T1000 (cell line): ENCODE data around the gene SH3TC1.

ENCODE experiments used
- DNase-seq: peaks from one replicate; lab custom pipeline; 2025; ENCODE audit warnings: mixed read lengths; lab: John Stamatoyannopoulos, UW

SH3TC1 gene

GRCh38 chr4:8163436-8164193, 35.5 kb upstream of the SH3TC1 start:
- no peak for DNase-seq

GRCh38 chr4:8164194-8164565, 34.9 kb upstream of the SH3TC1 start:
- DNase-seq, result no peak

GRCh38 chr4:8164687-8165086, 34.4 kb upstream of the SH3TC1 start:
- DNase-seq, result no peak

DNA sequence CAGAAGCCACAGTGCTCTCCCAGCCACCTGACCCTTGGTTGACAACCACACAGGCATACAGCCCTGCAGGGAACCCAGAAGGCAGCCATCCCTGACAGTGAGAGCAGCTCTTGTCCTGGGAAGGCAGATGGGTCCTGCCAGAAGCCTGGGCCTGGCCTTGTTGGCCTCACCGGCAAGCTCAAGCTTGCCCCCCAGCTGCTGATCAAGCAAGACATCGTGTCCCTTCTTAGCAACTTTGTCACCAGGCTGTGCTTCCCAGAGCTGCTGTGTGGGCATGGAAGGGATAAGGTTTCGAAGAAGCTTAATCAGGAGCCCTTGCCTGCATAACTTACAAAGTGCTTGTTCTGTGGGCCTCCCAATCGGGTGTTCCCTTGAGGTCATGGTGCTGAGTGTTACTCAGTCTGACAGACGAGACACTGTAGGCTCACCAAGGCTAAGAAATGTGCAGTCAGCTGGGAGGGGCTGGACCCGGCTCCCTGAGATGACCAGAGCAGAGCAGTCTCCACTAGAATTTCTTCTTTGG, 33.7 kb upstream of the SH3TC1 start:
- DNase-seq, result no peak

DNA sequence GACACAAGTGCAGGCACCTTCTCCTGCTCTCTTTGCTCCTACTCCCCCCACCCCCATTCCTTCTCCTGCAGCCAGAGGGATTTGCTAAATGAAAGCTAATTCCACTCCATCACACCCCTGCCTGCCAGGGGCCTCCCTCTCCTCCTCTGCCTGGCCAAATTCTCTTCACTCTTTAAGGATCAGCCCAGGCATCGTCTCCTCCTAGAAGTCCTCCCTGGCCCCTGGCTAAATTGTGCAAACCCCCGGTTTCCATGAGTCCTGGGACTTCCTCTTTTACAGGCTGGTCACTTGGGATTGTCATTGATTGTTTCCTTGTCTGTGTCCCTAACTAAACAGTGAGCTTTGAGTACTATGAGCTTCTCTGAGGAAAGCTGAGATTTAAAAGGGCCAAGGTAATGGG, 31.8 kb upstream of the SH3TC1 start:
- DNase-seq, result no peak

- DNase-seq, result no peak
Measured at GRCh38 chr4:8167815-8168214, 31.3 kb upstream of the SH3TC1 start.

DNA sequence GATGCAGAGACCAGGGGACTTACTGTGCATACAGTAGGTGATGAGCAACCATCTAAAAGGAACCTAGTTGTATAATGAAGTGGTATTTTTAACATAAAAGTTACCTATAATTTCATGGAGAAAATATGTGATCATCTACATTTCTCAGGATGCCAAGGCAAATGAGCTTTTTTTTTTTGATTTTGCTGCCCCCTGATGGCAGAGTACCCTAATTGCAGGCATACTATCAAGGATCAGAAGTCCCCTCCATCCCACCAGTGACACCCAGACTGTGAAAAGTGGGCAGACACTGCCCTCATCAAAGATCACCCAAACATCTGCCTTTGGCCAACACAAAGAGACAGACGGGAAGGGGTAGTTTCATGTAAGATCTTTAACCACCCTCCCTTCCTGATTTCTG, 30.9 kb upstream of the SH3TC1 start:
- no peak for DNase-seq

- no peak for DNase-seq
Measured at GRCh38 chr4:8168832-8169598, 30.1 kb upstream of the SH3TC1 start.

DNA sequence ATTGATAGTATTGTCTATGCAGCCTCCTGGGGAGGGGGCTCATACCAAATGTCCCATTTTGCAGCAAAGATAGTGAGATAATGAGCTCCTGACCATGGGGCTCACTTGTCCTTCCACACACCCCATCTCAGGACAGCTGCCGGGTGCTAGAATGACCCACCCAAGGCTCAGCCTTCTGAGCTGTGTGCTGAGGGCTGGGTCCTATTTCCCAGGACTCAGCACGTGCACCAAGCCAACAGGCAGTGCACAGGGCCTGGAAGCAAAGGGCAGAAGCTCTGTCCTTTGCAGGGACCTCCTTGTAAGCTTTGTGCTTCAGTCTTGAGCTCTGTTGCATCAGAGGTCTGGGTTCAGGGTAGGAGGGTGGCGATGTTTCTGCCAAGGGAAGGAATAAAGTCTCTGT, 29.3 kb upstream of the SH3TC1 start:
- DNase-seq, result no peak

- DNase-seq, result no peak
Measured at GRCh38 chr4:8170341-8170740, 28.7 kb upstream of the SH3TC1 start.

DNA sequence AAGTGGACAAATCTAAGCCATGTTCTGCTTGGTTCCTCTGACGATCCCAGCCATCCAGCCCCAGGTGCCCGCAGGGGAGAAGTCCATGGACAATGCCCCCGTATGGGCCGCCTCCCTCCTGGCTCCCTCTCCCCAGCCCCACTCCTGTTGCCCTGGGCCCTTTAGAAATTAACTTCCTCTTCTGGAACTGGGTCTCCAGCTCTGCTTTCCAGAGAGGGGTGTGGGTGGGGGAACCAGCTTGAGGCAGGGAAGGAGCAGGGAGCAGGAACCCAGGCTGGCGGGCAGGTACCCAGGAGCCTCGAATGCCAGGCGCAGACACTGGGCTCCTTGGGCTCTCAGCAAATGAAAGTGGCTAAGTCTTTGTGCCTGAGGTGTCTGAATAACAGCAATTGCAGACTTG, 27.8 kb upstream of the SH3TC1 start:
- DNase-seq, result no peak

DNA sequence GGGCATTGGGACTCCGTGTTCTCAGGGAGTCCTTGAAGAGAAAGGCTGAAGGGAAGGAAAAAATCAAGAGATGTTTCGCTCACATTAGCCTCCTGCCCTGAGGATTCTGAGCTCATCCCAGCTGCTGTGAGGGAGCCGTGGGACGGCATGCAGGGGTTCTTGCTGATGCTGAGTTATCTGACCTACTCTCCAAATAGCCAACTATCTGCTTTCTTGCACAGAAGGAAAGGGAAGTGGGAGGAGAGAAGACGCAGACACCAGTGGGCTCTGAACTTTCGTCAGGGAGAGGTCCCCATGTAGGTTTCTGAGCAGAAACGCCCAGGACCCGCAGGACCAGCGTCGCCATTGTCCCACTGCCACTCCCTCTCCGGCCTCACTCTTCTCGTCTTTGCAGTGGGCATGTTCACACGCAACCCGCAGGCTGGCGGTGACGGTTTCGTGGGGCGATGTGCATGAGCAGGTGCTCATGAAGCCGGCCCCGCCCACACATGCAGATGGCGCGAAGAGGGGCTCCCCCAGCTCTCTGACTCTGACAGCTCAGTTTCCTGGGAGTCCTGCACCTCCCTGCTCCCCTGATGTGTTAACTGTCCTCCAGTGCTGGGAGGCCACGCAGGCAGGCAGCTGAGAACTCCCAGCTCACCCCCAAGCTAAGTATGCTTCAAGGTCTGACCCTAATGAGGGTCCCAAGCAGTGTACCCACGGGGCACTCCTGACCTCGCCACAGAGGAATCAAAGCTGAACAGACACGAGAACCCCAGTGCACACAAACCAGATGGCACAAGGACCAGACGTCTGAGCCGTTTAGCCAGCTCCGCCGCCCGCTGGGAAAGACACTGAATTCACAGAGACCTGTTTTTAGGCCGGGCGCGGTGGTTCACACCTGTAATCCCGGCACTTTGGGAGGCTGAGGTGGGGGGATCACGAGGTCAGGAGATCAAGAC, 26.8 kb upstream of the SH3TC1 start:
- DNase-seq, result no peak

DNA sequence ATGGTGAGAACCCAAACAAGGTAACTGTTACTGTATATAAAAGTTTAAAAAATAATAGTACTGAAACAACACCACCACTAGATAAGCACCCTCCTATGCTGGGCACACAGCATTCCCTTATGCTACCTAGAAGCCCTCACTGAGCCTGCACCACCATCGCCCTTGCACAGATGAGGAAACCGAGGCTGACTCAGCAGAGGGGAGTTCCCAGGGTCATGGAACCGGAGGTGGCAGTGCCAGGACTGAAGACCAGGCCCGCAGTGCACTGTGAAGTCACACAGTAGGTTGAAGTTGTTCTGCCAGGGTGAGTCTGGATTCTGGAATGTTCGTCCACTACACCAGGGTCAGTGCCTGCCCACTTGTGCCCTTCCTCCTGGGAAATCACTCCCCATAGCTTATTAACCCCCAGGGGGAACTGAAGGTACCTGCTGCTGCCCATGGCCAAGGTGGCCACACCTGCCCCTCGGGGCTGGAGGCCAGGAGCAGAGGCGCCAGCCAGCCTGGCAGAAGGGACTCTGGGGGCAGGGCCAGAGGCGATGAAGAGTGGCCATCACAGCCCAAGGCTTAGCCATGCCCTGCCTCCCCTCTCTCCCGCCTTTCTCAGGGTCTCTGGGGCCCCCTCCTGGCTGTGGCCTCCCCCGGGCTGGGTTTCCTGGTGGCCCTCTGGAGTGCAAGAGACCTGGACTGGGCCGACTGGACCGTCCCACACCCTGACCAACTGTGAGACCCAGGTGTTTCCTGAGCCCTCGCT, 25.4 kb upstream of the SH3TC1 start:
- DNase-seq, result no peak

GRCh38 chr4:8174970-8175369, 24.1 kb upstream of the SH3TC1 start:
- no peak for DNase-seq

- DNase-seq, result no peak
Measured at GRCh38 chr4:8175686-8176085, 23.4 kb upstream of the SH3TC1 start.

DNA sequence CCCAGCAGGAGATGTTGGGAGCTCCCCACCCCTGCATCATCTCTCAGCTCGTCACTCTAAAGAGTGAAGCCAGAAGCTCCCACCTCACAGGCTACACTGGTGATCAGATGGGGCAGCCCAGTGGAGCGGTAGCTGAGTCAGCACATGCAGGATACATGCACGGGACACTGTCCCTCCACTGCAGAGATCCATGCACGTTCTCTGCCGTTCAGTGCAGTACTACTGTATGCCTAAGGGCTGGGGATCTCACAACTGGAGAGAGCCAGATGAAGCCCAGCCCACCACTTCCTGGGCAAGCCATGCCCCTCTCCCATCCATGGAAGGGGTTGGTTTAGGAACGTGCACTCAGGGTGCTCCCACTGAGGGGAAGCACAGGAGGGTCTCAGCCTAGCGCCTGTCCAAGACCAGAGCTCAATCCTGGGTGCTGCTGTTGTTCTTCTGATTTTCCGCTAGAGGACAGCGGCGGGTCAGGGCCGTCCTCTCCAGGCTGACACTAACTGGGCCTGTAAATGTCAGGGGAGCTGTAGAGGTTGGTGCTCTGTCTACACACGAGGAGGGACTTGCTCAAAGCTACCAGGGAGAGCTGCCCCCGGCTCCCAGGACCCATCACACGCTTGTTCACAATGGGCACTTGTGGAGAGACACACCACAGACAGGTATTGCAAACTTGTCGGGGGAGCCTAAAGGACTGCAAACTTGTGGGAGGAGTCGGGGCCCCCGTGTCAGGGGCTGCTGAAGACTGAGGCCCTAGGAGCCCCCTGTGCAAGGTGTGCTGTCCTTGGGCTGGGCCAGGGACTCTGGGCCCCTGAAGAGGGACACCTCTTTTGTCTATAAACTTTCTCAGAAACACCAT, 22.3 kb upstream of the SH3TC1 start:
- peak; percentile 16 for DNase-seq

GRCh38 chr4:8177552-8177951, 21.5 kb upstream of the SH3TC1 start:
- no peak for DNase-seq

- DNase-seq, result no peak
Measured at GRCh38 chr4:8177956-8178355, 21.1 kb upstream of the SH3TC1 start.

- no peak for DNase-seq
Measured at GRCh38 chr4:8179074-8179473, 20.0 kb upstream of the SH3TC1 start.

- DNase-seq, result no peak
Measured at GRCh38 chr4:8179771-8180170, 19.3 kb upstream of the SH3TC1 start.
